ENCODE data around the gene ECM1.

ECM1 gene

GRCh38 chr1:150558761-150559655, 51.1 kb downstream of the ECM1 start:
- no peak for DNase-seq (ENCODE audit: low read depth in 2 of 2)

GRCh38 chr1:150559656-150560010, 51.7 kb downstream of the ECM1 start:
- DNase-seq (ENCODE audit: low read depth in 2 of 2): no peak

- DNase-seq (ENCODE audit: low read depth in 2 of 2): peak in 1 of 2 donors; percentile 56
Observed at GRCh38 chr1:150560011-150560438, 52.1 kb downstream of the ECM1 start.

- DNase-seq (ENCODE audit: low read depth in 2 of 2): peak; percentile 53 to 74
Observed at GRCh38 chr1:150560576-150561253, 52.8 kb downstream of the ECM1 start.

GRCh38 chr1:150561254-150561973, 53.5 kb downstream of the ECM1 start:
- no peak for DNase-seq (ENCODE audit: low read depth in 2 of 2)

GRCh38 chr1:150561974-150562445, 54.1 kb downstream of the ECM1 start:
- DNase-seq (ENCODE audit: low read depth in 2 of 2): peak; percentile 63 to 78

GRCh38 chr1:150562446-150563339, 54.8 kb downstream of the ECM1 start:
- DNase-seq (ENCODE audit: low read depth in 2 of 2): peak in 1 of 2 donors; percentile 64

All from stimulated activated CD4-positive, alpha-beta T cell treated with anti-CD3 and anti-CD28 coated beads, Interleukin-1b, Interleukin-23, amount 100 ng/mL, for 1 hour (primary cell).